Renal cortex interstitium (tissue), 11 donors: ENCODE data around the gene CABP2. TPM values are rescaled to one million over a fixed set of nuclear protein-coding genes. Genes with fewer than 3 reads are reported as not detected.

Source experiments
- DNase-seq, 11 donors: peaks; one replicate each; pipeline ENCODE4 v3.0.0-alpha.2; 2013; ENCODE audit warnings: low read depth in 9 of 11, low spot score in 4 of 11; ENCODE audit errors: extremely low read depth in 1 of 11
- polyA plus RNA-seq, 3 donors: library from polyadenylated mRNA; unstranded; fragments of 120-200 nt; gene quantifications; one replicate each; pipeline ENCODE4 v1.2.1, GENCODE V29; 2013; ENCODE audit not compliant: insufficient read length in 3 of 3

CABP2 gene
- polyA plus RNA-seq, 3 donors, result 0.29 TPM; not detected in 2

DNA sequence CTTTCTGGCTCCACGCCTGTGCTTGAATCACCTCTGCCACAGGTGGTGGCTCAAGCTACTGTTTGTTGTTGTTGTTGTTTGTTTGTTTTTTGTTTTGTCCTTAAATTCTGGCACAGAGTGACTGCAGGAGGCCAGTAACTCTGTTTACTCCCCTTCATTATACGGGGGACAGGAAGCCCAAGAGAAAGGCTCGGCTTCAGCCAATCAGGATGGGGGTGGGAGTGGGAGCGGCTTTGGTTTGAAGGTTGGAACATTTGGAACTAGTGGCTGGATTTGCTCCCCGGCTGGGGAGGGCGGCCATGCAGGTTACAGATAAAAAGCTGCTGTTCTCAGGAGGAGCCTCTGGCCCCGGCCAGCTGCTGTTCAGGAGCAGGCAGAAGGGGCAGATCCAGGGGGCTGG lies 19.7 kb upstream of the CABP2 start:
- no peak for DNase-seq

DNA sequence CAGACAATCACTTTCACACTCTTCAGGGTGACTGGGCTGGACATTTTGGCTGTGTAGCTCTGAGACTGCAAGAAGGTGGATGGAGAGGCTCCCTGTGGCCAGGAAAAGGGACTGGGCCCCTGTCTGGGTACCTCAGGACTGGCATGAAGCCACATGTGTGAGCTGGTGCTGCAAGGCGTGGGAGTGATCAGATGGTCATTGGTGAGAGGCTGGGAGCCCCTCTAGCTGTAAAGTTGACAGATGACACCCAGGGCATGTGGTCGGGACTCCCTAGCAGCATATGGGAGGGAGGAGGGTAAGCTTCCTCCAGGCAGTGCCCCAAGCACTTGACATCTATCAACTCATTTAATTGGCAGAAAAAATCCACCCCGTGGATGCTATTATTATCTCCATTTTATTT lies 18.9 kb upstream of the CABP2 start:
- no peak for DNase-seq

- DNase-seq, result no peak
Measured at GRCh38 chr11:67541198-67541597, 18.0 kb upstream of the CABP2 start.

GRCh38 chr11:67539550-67539949 lies 16.3 kb upstream of the CABP2 start:
- DNase-seq, result no peak

- DNase-seq, result no peak
Measured at GRCh38 chr11:67538823-67539505, 15.7 kb upstream of the CABP2 start.

- DNase-seq, result no peak
Measured at GRCh38 chr11:67538306-67538705, 15.1 kb upstream of the CABP2 start.

GRCh38 chr11:67535561-67535960 lies 12.3 kb upstream of the CABP2 start:
- no peak for DNase-seq

DNA sequence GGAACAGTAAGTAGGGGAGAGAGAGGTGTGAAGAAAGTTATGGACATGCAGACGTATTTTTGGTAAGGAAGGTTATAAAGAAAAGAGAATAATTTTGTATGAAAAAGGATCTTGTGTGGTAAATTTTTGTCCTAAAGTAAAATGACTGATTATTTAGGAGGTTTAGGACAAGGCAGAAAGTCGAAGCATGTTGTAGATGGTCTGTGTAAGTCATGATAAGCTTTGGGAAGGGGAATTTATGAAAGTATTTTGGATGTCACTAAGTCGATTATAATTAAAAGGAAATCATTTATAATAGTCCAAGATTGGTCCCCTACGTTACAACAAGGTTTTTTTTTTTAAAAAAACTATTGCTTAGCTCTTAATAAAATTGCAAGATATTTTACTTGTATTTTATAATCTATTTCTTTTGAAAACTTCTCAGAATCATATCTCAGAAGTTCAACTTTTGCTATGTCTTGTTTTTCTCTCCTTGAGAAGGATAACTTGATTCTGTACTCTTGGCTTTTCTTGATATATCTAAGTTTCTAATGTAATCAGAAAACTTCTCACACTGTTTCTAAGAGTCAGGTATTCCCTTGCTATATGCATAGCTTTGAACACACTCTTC lies 10.9 kb upstream of the CABP2 start:
- no peak for DNase-seq

DNA sequence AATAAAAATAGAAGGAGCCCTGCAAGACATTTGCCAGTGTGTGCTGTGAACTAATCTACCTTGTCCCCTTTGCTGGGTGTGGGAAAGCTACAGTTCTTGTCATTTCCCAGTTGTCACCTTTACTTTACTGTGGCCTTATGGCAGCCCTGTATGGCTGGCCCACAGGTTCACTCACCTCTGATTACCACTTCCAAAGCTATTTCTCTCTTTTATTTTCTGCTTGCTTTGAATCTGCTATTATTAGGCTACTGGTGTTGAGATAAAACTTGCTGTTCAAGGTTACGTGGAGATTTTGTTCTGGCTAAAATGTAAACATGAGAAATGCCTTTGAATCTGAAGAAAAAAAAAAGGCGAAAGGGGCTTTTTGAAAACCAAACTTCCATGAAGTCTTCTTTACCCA lies 9.6 kb upstream of the CABP2 start:
- DNase-seq, result no peak

- DNase-seq, result no peak
Measured at GRCh38 chr11:67530282-67530592, 7.0 kb upstream of the CABP2 start.

GRCh38 chr11:67528376-67528775 lies 5.1 kb upstream of the CABP2 start:
- DNase-seq, result no peak

GRCh38 chr11:67525275-67525976 lies 2.2 kb upstream of the CABP2 start:
- DNase-seq, result no peak

GRCh38 chr11:67524480-67524808 lies 1.2 kb upstream of the CABP2 start:
- DNase-seq, result no peak

DNA sequence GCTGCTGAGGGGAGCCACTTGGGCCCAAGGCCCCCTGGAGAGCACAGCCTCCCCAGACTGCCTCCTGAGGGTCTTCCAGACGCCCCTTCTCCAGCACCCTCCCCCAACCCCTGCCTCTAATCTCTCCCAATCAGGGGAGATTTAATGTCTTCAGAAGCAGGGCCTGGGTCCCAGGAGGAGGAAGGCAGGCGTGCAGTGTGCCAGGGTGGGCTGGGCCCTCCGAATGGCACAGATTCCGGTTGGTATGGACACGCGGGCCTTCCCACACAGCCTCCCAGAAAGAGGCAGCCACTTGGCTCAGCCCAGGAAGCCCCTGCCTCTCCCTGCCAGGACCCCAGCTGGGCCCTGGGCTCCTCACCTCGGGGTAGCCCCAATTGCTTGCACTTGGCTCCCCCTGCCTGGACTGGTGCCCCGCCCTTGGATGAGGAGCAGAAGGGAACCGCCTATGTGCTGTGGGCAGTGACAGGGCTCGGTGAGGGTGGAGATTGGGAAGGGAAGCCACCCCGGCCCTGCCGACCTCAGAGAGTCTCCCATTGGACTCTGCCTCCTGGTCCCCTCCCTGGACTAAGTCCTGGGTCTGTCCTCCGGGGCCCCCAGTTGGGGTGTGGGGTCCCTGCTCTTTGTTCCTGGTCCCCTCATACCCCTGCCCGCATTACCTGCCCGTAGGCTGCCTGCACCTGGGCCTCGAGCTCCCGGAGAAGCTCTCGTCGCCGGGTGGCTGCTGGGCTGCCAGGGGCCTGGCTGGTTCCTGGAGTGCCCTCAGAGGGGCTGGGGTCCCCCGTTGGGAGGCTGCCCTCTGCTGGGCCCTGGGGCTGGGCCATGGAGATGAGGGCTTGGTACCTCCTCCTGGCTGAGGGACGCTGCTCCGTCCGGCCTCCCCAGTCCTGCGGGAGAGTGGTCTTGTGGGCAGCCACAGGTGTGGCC lies 572 bp upstream of the CABP2 start:
- DNase-seq, result no peak

DNA sequence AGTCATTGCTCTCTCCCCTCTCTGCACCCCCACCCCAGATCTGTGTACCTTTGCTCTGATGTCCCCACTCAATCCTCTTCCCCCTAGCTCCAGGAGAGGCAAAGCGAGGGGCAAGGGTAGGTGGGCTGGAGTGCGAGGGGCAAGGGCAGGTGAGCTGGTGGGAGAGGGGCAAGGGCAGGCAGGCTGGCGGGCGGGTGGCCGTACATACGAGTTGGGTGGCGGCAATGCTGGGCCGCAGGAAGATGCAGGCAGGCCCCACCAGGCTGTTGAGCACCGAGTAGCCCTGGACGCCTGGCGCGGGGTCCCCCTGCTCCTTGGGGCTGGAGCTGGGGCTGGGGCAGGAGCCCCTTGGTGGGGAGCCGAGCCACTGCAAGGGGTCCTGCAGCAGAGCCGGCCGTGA lies 908 bp downstream of the CABP2 start:
- no peak for DNase-seq

DNA sequence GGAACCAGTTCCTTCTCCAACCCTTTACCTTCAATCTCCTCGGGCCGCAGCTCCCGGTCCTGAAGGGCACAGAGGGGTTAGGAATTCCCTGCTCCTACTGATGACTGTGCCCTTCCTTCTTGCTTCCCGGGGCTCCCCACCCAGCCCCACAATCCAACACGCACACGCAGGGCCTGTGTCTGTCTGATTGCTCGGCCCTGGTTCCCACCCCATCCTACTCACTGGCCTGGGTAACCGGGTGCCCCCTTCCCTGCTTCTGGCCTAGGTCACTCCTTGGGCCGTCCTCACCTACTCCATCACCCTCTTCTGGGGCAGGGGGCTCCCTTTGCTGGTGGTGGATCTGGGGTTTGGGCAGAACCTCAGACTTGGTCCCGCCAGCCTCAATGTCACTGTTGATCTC lies 1.3 kb downstream of the CABP2 start:
- DNase-seq, result no peak

- DNase-seq, result no peak
Measured at GRCh38 chr11:67520856-67521824, 2.1 kb downstream of the CABP2 start.

DNA sequence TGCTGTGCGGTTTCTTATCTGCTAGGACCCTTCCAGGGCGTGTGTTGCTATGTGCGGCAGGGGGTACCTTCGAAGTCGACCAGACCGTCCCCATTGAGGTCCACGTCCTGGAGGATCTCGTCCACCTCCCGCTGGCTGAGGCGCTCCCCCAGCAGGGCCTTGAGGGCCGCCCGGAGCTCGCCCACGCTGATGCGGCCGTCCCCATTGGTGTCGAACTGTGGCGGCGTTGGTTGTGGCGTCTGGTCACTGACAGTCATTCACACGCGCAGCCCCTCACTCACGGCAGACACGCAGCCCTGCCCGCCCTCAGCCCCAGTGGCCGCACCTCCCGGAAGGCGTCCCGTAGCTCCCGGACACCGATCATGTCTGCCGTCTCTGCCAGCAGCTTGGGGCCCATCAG lies 3.5 kb downstream of the CABP2 start:
- DNase-seq, result no peak
